CD4-positive, alpha-beta T cell treated with Interleukin-10 for 1 hour (primary cell): ENCODE measurements around the gene ACAP2.
"Not testable (repeated sequence)": the region's sequence is repeated elsewhere in the genome, so short reads cannot be mapped to it uniquely, and the experiment has no call there.

Experiments
- DNase-seq: peaks from one replicate; pipeline ENCODE4 v3.0.0-alpha.2; 2020

The ACAP2 gene

GRCh38 chr3:195443391-195443989, 670 bp upstream of the ACAP2 start:
- peak; percentile 9 for DNase-seq

- peak; percentile 57 for DNase-seq
Observed at GRCh38 chr3:195441992-195442572, 738 bp downstream of the ACAP2 start.

GRCh38 chr3:195441476-195441991, 1.3 kb downstream of the ACAP2 start:
- peak; percentile 9 for DNase-seq

GRCh38 chr3:195441051-195441450, 1.8 kb downstream of the ACAP2 start:
- DNase-seq = no peak

- no peak for DNase-seq
Observed at GRCh38 chr3:195440379-195440778, 2.4 kb downstream of the ACAP2 start.

- DNase-seq = no peak
Observed at GRCh38 chr3:195438371-195438770, 4.4 kb downstream of the ACAP2 start.

GRCh38 chr3:195425849-195426248, 17.0 kb downstream of the ACAP2 start:
- DNase-seq = no peak

- DNase-seq = no peak
Observed at GRCh38 chr3:195423818-195424217, 19.0 kb downstream of the ACAP2 start.

- DNase-seq = no peak
Observed at GRCh38 chr3:195421400-195421799, 21.4 kb downstream of the ACAP2 start.

GRCh38 chr3:195416795-195417194, 26.0 kb downstream of the ACAP2 start:
- DNase-seq = no peak

- no peak for DNase-seq
Observed at GRCh38 chr3:195411836-195412235, 31.0 kb downstream of the ACAP2 start.

- DNase-seq = no peak
Observed at GRCh38 chr3:195410546-195410945, 32.3 kb downstream of the ACAP2 start.

GRCh38 chr3:195407531-195408409, 35.0 kb downstream of the ACAP2 start:
- DNase-seq = no peak

GRCh38 chr3:195405651-195406050, 37.2 kb downstream of the ACAP2 start:
- no peak for DNase-seq

- DNase-seq = no peak
Observed at GRCh38 chr3:195403841-195404408, 38.9 kb downstream of the ACAP2 start.

- DNase-seq = no peak
Observed at GRCh38 chr3:195403244-195403643, 39.6 kb downstream of the ACAP2 start.

- no peak for DNase-seq
Observed at GRCh38 chr3:195401943-195402342, 40.9 kb downstream of the ACAP2 start.

GRCh38 chr3:195398460-195398859, 44.4 kb downstream of the ACAP2 start:
- not testable (repeated sequence) for DNase-seq

GRCh38 chr3:195397524-195397923, 45.3 kb downstream of the ACAP2 start:
- no peak for DNase-seq

- DNase-seq = no peak
Observed at GRCh38 chr3:195395208-195395816, 47.5 kb downstream of the ACAP2 start.

- no peak for DNase-seq
Observed at GRCh38 chr3:195394700-195395099, 48.1 kb downstream of the ACAP2 start.

GRCh38 chr3:195394024-195394423, 48.8 kb downstream of the ACAP2 start:
- DNase-seq = no peak

GRCh38 chr3:195388380-195388779, 54.4 kb downstream of the ACAP2 start:
- no peak for DNase-seq
